ENCODE data around the gene ALKBH5. TPM values are rescaled to one million over a fixed set of nuclear protein-coding genes. Genes with fewer than 3 reads are reported as not detected.

Gene ALKBH5
- polyA plus RNA-seq, 1 experiment: 97.5 TPM

DNA sequence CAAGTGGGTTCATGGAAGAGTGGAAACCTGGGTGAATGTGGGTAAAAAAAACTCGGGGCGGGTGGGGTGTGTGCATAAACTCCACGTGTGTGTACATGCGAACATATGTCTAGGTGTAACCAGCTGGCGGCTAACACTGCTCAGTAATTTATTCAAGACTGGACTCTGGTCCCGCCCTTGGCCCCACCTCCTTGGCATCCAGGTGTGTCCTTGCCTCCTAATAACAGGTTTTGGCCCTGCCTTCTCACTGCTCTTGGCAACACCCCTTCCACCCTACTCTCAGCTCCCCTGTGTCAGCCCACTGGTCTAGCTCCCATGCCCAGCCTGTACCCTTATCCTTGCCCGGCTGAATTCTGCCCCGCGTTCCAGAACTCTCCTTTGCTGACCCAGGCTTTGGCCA lies 66.6 kb downstream of the ALKBH5 start:
- H3K4me3 ChIP-seq (ENCODE audit: low read depth, low read length): no peak overlapping the region
- peaks cover 81% of the 10 kb centered on the region for H3K36me3 ChIP-seq (ENCODE audit: control insufficient read depth, insufficient read depth, low read length)
- POLR2A ChIA-PET: no interaction called here
- CTCF ChIA-PET: interaction anchor here (1.9 kb wide), 1 partner anchor 19 kb away, joined by 5 read pairs; no protein-coding TSS in a partner anchor
- H3K27me3 ChIP-seq (ENCODE audit: control insufficient read depth, insufficient read depth, low read length): no peaks in the 10 kb centered on the region
- DNase-seq (ENCODE audit: low read depth): no peak
- TF ChIP-seq, protein P1, sequence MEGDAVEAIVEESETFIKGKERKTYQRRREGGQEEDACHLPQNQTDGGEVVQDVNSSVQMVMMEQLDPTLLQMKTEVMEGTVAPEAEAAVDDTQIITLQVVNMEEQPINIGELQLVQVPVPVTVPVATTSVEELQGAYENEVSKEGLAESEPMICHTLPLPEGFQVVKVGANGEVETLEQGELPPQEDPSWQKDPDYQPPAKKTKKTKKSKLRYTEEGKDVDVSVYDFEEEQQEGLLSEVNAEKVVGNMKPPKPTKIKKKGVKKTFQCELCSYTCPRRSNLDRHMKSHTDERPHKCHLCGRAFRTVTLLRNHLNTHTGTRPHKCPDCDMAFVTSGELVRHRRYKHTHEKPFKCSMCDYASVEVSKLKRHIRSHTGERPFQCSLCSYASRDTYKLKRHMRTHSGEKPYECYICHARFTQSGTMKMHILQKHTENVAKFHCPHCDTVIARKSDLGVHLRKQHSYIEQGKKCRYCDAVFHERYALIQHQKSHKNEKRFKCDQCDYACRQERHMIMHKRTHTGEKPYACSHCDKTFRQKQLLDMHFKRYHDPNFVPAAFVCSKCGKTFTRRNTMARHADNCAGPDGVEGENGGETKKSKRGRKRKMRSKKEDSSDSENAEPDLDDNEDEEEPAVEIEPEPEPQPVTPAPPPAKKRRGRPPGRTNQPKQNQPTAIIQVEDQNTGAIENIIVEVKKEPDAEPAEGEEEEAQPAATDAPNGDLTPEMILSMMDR (IDR thresholded peaks at IDR 0.05; ENCODE audit: insufficient read depth, low read depth, low read length): no peak

DNA sequence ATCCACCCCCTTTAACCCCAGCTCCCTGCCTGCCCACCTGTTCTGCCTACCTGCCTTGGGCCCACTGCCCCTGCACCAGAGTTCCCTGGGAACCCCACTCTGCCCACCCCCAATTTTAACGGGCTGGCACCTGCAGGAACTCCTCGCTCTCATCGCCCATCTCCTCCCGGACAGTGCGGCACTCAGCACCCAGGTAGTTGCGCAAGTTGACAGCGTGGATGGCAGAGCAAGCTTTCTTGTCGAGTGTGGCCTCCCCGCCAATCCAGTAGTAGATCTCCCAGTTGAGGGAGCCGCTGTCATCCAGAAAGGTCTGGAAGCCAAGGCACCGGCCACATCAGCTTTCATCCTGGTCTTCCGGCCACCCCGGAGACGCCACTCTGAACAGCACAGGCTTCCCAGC lies 67.1 kb downstream of the ALKBH5 start:
- no peak overlapping the region for H3K4me3 ChIP-seq (ENCODE audit: low read depth, low read length)
- CTCF ChIA-PET: no interaction called here
- POLR2A ChIA-PET: no interaction called here
- TF ChIP-seq, protein P1 (IDR thresholded peaks at IDR 0.05; ENCODE audit: insufficient read depth, low read depth, low read length): no peak
- no peak for DNase-seq (ENCODE audit: low read depth)
- H3K27me3 ChIP-seq (ENCODE audit: control insufficient read depth, insufficient read depth, low read length): no peaks in the 10 kb centered on the region
- H3K36me3 ChIP-seq (ENCODE audit: control insufficient read depth, insufficient read depth, low read length): peaks cover 80% of the 10 kb centered on the region

DNA sequence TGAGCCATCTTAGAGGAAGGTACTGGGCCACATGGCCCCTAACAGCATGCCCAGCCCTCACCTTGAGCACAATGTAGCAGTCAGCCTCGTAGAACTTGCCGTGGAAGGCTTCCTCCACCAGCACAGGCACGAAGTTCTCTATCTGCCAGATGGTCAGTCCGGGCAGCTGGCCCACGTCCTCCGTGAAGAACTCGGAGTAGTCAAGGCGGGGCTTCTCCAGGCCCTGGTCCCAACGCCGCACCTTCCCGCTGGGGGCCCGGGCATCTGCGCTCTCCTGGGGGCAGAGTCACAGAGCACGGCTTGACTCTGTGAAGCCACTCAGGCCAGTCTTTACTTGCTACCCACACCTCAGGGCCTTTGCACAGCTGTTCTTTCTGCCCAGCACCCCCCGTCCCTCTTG lies 67.6 kb downstream of the ALKBH5 start:
- DNase-seq (ENCODE audit: low read depth): no peak
- Histone ChIP-seq H3K36me3 (ENCODE audit: control insufficient read depth, insufficient read depth, low read length) (peaks cover 78% of the 10 kb centered on the region), H3K27me3 (ENCODE audit: control insufficient read depth, insufficient read depth, low read length) (no peaks in the 10 kb centered on the region), H3K4me3 (ENCODE audit: low read depth, low read length) (no peak overlapping the region)
- TF ChIP-seq, protein P1 (IDR thresholded peaks at IDR 0.05; ENCODE audit: insufficient read depth, low read depth, low read length): no peak
- ChIA-PET POLR2A (no interaction called here), CTCF (interaction anchor here (0.6 kb wide), 1 partner anchor 133 kb away, joined by 7 read pairs; no protein-coding TSS in a partner anchor)

DNA sequence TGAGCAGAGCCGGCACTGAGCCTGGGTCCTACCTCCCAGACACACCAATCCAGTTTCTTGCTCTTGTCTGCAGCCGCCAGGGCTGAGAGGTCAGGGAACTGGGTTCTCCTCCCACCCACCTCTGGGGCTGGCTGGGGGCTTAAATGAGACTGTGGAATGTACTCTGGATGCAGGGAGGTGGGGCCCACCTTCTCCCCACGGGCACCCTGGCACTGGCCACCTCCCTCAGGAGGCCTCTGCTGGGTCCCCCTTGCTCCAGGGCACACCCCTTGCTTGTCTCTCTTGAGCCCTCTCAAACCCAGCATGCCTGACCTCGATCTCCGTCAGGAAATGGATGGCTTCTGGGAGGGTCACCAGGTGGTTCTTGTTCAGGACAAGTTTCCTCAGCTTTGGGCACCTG lies 68.5 kb downstream of the ALKBH5 start:
- ChIA-PET POLR2A (no interaction called here), CTCF (no interaction called here)
- H3K4me3 ChIP-seq (ENCODE audit: low read depth, low read length): no peak overlapping the region
- peaks cover 76% of the 10 kb centered on the region for H3K36me3 ChIP-seq (ENCODE audit: control insufficient read depth, insufficient read depth, low read length)
- DNase-seq (ENCODE audit: low read depth): no peak
- TF ChIP-seq, protein P1 (IDR thresholded peaks at IDR 0.05; ENCODE audit: insufficient read depth, low read depth, low read length): no peak
- no peaks in the 10 kb centered on the region for H3K27me3 ChIP-seq (ENCODE audit: control insufficient read depth, insufficient read depth, low read length)

DNA sequence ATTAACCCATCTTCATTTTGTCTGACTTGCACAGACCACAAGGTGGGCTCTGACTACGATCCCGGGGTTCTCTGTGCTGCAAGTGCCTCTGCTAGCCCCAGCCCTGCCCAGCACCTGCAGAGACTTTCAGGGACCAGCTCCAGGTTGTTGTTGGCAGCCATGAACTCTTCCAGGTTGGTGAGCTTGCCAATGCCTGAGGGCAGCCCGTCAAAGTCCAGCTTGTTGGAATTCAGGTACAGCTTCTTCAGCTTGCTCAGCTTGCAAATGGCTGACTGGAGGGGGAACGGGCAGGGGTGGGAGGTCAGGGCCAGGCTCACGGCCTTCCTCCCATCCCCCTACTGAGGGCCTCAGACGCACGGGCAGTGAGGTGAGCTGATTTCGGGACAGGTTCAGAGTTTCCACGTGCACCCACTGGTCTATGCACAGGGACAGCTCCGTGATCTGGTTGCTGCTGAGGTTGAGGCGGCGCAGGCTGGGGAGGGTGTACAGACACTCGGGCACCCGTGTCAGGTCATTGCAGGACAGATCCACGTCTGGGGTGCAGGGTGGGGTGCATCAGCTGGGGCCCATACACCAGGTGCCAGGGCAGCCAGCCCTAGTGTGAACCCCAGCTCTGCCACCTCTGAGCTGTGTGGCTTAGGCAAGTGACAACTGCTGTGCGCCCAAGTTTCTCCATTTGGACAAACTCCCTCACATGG lies 69.7 kb downstream of the ALKBH5 start:
- TF ChIP-seq, protein P1 (IDR thresholded peaks at IDR 0.05; ENCODE audit: insufficient read depth, low read depth, low read length): no peak
- ChIA-PET POLR2A (no interaction called here), CTCF (no interaction called here)
- no peak overlapping the region for H3K4me3 ChIP-seq (ENCODE audit: low read depth, low read length)
- H3K27me3 ChIP-seq (ENCODE audit: control insufficient read depth, insufficient read depth, low read length): no peaks in the 10 kb centered on the region
- DNase-seq (ENCODE audit: low read depth): no peak
- peaks cover 68% of the 10 kb centered on the region for H3K36me3 ChIP-seq (ENCODE audit: control insufficient read depth, insufficient read depth, low read length)

Measured in BJ (cell line).